Activated T-cell treated with anti-CD3 and anti-CD28 coated beads, Interleukin-2, amount 50 U/mL, for 24 hours (primary cell): Measurements from ENCODE around the gene TRMT11.
"Not testable (repeated sequence)": the region's sequence is repeated elsewhere in the genome, so short reads cannot be mapped to it uniquely, and the experiment has no call there.

ENCODE experiments used
- DNase-seq: peaks from one replicate; pipeline ENCODE4 v3.0.0-alpha.2; 2020
- H3K27ac Mint-ChIP-seq: 2 replicates; pipeline ENCODE4 v1.8.0; 2020; ENCODE audit warnings: mild to moderate bottlenecking, mixed read lengths
- H3K27me3 Mint-ChIP-seq: 2 replicates; pipeline ENCODE4 v1.8.0; 2020; ENCODE audit warnings: mixed read lengths
- H3K36me3 Mint-ChIP-seq: 2 replicates; pipeline ENCODE4 v1.8.0; 2020; ENCODE audit warnings: low read depth, mixed read lengths
- H3K4me1 Mint-ChIP-seq: 2 replicates; pipeline ENCODE4 v1.8.0; 2020; ENCODE audit warnings: low read depth, mixed read lengths
- H3K4me3 Mint-ChIP-seq: 2 replicates; pipeline ENCODE4 v1.8.0; 2020; ENCODE audit warnings: mild to moderate bottlenecking, moderate library complexity, mixed read lengths
- H3K9me3 Mint-ChIP-seq: 2 replicates; pipeline ENCODE4 v1.8.0; 2020; ENCODE audit warnings: mixed read lengths

The TRMT11 gene

DNA sequence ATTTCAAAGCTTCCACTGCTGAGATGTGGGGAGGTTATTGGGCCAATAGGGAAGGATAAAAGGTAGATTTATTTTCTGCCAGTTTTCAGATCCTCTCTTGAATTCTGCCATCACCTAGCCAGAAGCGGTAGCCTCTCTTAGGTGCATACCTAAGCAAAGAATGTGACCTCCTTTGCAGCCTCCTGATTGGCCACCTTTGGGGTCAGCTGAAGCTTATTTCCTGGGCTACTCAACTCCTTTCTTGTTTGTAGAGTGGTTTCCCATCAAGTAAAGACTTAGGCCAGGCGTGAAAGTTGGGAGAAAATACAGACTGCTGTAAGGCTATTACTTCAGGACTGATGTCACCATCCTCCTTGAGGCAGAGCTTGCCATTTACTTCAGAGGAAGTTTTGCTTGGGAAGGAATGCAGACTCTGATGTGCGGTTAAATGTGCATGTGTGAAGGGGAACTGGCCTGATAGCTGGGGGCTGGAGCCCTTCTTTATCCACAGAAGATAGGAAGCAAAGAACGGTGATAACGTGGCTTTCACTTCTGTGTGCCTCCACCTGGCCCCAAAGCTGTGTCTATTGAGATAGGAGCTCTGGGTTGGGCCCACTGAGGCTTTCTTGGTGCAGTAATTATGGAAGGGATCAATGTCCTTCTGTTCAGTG, 70.1 kb downstream of the TRMT11 start:
- H3K36me3 Mint-ChIP-seq = peaks cover 71% of the 10 kb centered on the region
- H3K27me3 Mint-ChIP-seq = no peaks in the 10 kb centered on the region
- H3K27ac Mint-ChIP-seq = no peak overlapping the region
- H3K4me1 Mint-ChIP-seq = no peaks in the 10 kb centered on the region
- no peaks in the 10 kb centered on the region for H3K9me3 Mint-ChIP-seq
- no peak overlapping the region for H3K4me3 Mint-ChIP-seq
- DNase-seq = no peak

DNA sequence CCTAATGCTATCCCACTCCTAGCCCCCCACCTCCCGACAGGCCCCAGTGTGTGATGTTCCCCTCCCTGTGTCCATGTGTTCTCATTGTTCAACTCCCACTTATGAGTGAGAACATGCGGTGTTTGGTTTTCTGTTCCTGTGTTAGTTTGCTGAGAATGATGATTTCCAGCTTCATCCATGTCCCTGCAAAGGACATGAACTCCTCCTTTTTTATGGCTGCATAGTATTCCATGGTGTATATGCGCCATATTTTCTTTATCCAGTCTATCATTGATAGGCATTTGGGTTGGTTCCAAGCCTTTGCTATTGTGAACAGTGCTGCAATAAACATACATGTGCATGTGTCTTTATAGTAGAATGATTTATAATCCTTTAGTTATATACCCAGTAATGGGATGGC, 71.7 kb downstream of the TRMT11 start:
- H3K27me3 Mint-ChIP-seq, H3K9me3 Mint-ChIP-seq, H3K4me1 Mint-ChIP-seq, H3K27ac Mint-ChIP-seq, DNase-seq, H3K4me3 Mint-ChIP-seq: not testable (repeated sequence)
- H3K36me3 Mint-ChIP-seq = peaks cover 66% of the 10 kb centered on the region

DNA sequence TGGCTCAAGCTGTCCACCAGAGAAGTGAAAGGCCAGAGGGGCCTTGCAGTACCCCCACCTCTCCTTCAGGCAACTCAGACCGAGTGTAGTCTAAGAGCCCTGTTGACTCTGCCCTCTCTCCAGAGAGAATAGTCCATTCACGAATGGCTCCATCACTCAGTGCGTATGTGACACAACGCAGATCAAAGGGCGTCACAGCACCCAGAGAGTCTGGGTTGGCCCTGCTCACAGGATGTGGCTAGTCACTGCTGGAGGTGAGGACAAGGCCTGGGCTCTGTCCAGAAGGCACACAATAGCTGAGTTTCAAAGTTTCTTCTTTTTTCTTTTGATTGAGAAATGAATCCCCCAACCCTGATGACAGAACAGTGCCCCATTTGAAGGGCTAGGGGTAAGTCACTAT, 74.1 kb downstream of the TRMT11 start:
- Mint-ChIP-seq H3K4me3 (no peak overlapping the region), H3K36me3 (peaks cover 75% of the 10 kb centered on the region), H3K27ac (no peak overlapping the region), H3K27me3 (no peaks in the 10 kb centered on the region), H3K4me1 (no peaks in the 10 kb centered on the region), H3K9me3 (no peaks in the 10 kb centered on the region)
- no peak for DNase-seq

DNA sequence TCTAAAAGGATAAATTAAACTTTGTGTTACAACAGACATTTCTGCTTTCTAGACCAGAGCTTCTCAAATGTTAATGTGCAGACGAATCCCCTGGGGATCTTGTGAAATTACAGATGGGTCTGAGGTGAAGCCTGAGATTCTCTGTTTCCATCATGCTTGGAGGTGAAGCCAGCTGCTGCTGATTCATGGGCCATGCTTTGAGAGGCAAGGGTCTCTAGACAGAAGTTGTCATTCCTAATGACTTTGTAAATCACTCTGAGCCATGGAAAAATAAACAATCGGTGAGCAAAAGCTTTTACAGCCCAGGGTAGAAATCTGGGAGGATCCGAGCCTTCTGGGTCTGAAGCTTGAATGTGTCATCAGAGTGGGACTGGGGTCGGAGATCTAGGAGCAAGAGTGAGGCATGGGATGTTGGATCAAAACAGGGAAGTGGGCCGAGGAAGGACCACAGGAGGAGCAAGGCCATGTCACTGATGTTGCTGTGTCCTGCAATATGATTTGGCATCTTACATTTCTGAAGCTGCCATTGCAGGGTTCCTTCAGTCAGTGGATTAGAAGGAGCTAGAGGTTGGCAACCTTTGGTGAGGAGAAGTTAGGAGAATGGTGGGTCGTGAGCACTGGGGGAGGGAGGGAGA, 77.3 kb downstream of the TRMT11 start:
- Mint-ChIP-seq H3K36me3 (peaks cover 83% of the 10 kb centered on the region), H3K27ac (no peak overlapping the region), H3K27me3 (no peaks in the 10 kb centered on the region), H3K4me3 (no peak overlapping the region), H3K9me3 (no peaks in the 10 kb centered on the region), H3K4me1 (no peaks in the 10 kb centered on the region)
- DNase-seq = no peak

DNA sequence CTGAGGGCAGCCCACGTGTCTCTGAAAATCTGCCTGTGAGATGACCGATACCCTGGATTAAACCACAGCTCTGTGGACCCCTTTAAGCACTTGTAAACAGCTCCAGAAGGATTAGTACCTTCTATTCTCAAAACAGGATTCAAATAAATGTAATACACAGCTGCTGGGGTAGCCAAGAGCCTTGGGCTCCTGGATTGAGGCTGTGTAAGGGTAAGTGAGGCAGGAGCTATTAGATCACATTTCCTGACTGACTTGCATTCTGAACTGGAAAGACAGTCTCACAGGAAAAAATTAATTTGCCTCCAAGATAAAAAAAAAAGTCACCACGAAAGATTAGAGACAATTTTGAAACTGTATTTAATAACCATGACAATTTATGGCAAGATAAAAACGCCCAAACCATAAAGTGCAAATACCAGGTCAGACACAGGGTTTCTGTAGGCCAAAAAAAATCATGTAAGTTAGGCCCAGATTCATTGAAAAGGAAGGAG, 78.0 kb downstream of the TRMT11 start:
- H3K4me1 Mint-ChIP-seq = no peaks in the 10 kb centered on the region
- no peak overlapping the region for H3K27ac Mint-ChIP-seq
- H3K27me3 Mint-ChIP-seq = no peaks in the 10 kb centered on the region
- H3K36me3 Mint-ChIP-seq = peaks cover 83% of the 10 kb centered on the region
- DNase-seq = no peak
- H3K4me3 Mint-ChIP-seq = no peak overlapping the region
- H3K9me3 Mint-ChIP-seq = no peaks in the 10 kb centered on the region

DNA sequence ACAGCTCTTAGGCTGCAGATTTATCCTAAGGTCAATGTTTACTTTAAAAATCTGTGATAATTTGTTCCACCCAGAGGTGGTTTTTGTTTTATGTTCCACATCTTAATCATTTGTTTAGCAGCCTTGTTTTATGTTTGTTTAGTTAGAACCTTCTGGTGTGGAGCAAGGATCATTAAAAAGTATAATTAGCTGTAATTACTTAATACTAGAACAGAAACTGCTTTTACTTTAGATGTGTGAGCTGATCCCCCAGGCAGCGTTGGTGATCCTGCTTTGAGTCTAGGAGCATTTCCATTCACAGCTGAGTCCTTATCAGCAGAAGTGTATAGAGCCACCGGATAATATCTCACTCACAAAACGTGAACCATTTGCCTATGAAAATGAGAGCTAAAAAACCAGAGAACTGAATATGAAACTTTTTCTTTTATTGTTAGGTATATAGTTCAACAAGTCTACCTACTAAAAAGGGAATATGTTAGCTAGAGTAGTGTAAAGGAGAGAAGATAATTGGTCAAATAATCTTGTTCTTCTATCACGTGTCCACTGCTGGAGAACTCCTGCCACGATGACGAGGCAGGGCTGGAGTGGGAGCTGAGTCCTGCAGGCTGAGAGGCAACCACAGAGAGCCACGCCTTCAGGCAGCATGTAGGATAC, 78.5 kb downstream of the TRMT11 start:
- Mint-ChIP-seq H3K36me3 (peaks cover 82% of the 10 kb centered on the region), H3K4me3 (no peak overlapping the region), H3K27me3 (no peaks in the 10 kb centered on the region), H3K9me3 (no peaks in the 10 kb centered on the region), H3K4me1 (no peaks in the 10 kb centered on the region), H3K27ac (no peak overlapping the region)
- DNase-seq = no peak

DNA sequence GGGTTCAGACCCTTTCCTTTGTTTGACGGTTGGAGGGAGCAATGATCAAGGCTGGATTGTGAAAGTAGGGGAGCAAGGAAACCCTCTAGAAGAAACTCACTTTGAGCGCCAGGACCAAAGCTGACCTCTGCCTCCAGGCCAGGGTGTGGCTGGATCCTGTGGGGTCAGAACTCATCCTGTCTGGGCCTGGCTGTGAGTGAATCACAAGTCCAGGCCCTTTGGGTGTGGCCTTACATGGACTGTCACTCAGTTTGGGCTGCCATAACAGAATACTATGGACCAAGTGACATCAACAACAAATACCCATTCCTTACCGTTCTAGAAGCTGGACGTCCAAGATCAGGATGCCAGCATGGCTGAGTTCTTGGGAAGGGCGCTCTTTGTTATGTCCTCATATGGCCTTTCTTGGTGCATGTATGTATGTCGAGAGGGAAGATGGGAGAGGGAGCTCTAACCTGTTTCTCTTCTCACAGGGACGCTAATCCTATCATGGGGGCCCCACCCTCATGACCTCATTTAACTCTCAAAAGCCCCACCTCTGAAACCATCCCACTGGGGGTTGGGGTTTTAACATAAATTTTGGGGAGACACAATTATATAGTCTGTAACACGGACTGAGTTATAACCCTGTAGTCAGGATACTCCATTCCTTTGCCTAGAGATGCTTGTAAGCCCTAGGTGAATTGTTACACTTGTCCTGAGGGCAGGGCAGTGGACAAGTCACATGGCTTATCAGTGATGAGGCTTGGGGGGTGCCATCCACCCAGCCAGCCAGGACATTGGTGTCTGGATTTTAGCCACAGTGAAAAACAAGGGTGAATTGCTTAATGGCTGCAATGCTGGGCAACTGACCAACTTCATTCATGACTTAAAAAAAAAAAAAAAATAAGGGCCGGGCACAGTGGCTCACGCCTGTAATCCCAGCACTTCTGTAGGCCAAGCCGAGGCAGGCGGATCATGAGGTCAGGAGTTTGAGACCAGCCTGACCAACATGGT, 80.0 kb downstream of the TRMT11 start:
- Mint-ChIP-seq H3K36me3 (peaks cover 79% of the 10 kb centered on the region), H3K4me3 (no peak overlapping the region), H3K9me3 (no peaks in the 10 kb centered on the region), H3K27ac (no peak overlapping the region), H3K27me3 (no peaks in the 10 kb centered on the region), H3K4me1 (no peaks in the 10 kb centered on the region)
- DNase-seq = no peak

DNA sequence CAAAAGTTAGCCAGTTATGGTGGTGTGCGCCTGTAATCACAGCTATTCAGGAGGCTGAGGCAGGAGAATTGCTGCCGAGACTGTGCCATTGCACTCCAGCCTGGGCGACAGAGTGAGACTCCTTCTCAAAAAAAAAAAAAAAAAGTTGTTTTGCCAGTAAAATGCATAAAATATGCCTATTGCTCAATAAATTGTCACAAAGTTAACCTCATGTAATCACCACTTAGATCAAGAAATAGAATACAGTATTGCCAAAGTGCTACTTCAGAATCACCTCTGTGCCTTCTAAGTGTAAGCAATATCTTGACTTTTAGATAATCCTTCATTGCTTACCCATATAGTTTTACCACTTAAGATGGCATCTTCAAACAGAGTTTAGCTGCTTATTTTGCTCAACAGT, 80.7 kb downstream of the TRMT11 start:
- H3K4me3 Mint-ChIP-seq = no peak overlapping the region
- no peak for DNase-seq
- no peak overlapping the region for H3K27ac Mint-ChIP-seq
- no peaks in the 10 kb centered on the region for H3K4me1 Mint-ChIP-seq
- H3K27me3 Mint-ChIP-seq = no peaks in the 10 kb centered on the region
- no peaks in the 10 kb centered on the region for H3K9me3 Mint-ChIP-seq
- peaks cover 78% of the 10 kb centered on the region for H3K36me3 Mint-ChIP-seq

DNA sequence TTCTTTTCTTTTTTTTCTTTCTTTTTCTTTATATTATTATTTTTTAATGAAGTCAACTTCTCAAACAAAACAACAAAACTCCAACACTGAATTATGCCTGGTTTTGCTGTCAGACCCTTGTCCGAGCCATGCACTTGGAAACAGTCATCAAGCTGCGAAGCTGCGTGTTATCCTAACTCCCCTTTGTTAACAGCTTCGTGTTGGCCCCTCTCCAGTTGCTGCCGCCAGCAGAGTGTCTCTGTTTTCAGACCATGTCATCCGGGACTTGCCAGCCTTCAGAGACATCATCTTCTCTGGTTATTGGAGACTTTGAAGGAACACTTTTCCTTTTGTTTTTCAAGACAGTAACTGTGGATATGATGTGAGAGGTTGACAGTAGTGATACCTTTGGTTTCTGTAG, 83.1 kb downstream of the TRMT11 start:
- H3K27me3 Mint-ChIP-seq = no peaks in the 10 kb centered on the region
- H3K4me3 Mint-ChIP-seq = no peak overlapping the region

DNA sequence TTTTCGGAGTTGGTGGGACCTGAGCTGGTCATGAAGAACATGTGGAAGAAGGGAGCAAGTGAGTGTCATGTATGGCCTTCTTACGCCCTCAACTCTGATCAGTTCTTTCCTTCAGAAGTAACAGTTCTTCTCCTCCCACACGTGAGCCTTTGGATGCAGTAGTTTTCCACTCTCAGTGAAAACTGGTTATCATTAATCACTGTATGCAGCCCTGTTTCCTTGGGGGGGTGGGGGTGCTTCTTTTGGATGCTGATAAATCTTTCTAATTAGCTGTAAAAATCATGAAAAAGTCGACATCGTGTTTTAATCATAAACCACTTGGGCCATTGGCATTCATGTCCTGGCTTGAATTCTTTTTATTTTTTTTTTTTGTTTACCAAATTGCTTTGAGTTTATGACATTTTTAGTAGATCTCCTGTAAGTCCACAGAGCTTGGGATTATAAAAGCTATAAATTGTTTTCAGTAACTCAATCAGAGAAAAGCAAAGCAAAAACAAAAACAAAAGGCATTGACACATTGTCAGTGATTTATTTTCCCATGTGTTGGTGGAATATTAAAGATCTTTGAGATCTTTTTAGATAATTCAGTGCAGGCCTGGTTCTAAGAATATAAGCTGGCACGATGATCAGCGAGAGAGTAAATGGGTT, 84.8 kb downstream of the TRMT11 start:
- Mint-ChIP-seq H3K4me1 (no peaks in the 10 kb centered on the region), H3K36me3 (peaks cover 56% of the 10 kb centered on the region), H3K4me3 (no peak overlapping the region), H3K9me3 (no peaks in the 10 kb centered on the region), H3K27ac (no peak overlapping the region), H3K27me3 (no peaks in the 10 kb centered on the region)
- no peak for DNase-seq

More for the DNA sequence above, 83.1 kb downstream of the TRMT11 start:
- DNase-seq = no peak
- H3K4me1 Mint-ChIP-seq = no peaks in the 10 kb centered on the region
- peaks cover 72% of the 10 kb centered on the region for H3K36me3 Mint-ChIP-seq
- H3K9me3 Mint-ChIP-seq = no peaks in the 10 kb centered on the region
- no peak overlapping the region for H3K27ac Mint-ChIP-seq

DNA sequence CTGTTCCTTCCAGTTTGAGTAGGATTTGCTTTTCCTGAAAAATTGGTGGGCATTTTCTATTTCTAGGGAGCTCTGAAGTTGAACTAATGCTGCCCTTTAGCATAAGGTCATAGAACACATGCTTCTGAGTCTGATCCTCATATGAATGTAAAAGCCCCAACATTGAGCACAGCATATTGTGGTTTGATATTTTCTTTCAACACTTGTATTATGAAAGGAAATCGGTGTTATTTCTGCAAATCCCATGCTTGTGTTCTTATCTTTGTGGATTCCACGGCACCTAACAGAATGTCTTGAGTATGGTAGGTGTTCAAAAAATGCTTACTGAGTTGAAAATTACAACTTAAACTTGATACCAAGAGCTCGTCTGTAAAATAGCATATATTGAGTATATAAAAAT, 85.8 kb downstream of the TRMT11 start:
- Mint-ChIP-seq H3K27ac (no peak overlapping the region), H3K9me3 (no peaks in the 10 kb centered on the region), H3K4me3 (no peak overlapping the region), H3K27me3 (no peaks in the 10 kb centered on the region), H3K36me3 (peaks cover 56% of the 10 kb centered on the region), H3K4me1 (no peaks in the 10 kb centered on the region)
- no peak for DNase-seq

DNA sequence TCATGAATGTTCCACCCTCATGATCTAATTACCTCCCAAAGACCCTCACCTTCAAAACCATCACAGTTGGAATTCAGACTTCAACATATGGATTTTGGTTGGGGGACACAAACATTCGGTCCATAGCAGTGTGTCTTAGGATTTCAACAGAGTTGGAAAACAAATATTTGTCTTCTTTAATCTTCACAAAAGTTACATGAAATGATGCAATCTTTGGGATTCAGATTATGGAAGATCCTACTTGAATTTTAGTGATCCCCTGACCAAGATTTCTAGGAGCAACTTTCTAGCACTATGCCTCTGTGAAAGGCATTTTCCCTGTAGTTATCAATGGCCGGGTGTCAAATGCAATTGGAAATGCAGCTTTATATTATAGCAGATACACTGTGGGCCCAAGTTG, 86.5 kb downstream of the TRMT11 start:
- no peaks in the 10 kb centered on the region for H3K4me1 Mint-ChIP-seq
- H3K27me3 Mint-ChIP-seq = no peaks in the 10 kb centered on the region
- no peak overlapping the region for H3K27ac Mint-ChIP-seq
- peaks cover 59% of the 10 kb centered on the region for H3K36me3 Mint-ChIP-seq
- DNase-seq = no peak
- no peaks in the 10 kb centered on the region for H3K9me3 Mint-ChIP-seq
- H3K4me3 Mint-ChIP-seq = no peak overlapping the region

DNA sequence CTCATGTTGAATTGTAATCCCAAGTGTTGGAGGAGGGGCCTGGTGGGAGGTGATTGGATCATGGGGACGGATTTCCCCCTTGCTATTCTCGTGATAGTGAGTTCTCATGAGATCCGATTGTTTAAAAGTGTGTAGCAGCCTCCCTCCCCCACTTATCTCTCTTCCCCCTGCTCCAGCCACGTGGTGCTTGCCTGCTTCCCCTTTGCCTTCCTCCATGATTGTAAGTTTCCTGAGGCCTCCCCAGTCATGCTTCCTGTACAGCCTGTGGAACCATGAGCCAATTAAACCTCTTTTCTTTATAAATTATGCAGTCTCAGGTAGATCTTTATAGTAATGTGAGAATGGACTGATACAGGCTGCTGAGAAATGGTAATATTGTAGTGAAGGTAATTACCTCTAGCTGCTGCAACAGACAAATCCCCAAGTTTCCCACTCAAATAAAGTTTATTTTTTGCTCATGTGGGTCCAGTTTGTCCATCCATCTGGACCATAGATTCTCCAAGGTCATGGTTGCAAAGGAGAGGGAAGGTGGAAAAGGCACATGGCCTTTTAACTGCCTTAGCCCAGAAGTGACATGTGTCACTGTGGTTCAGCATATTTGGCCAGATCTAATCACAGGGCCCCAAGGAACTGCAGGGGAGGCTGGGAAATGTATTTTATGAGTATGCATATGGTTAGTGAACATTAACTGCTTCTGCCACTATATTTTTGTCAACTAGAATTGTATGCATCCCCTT, 89.2 kb downstream of the TRMT11 start:
- Mint-ChIP-seq H3K36me3 (peaks cover 51% of the 10 kb centered on the region), H3K27me3 (no peaks in the 10 kb centered on the region), H3K9me3 (no peaks in the 10 kb centered on the region), H3K27ac (no peak overlapping the region), H3K4me1 (no peaks in the 10 kb centered on the region), H3K4me3 (no peak overlapping the region)
- DNase-seq = no peak
